GM13977 (cell line): ENCODE measurements around the gene KAZN.

Experiments
- DNase-seq: peaks from one replicate; pipeline ENCODE4 v3.0.0; 2012; ENCODE audit warnings: low spot score
- in situ Hi-C: fragments of 300-500 bp; cut with MboI; formaldehyde crosslinking; loops from one replicate; pipeline ENCODE4 v1.12.0; 2022; ENCODE audit warnings: low sequenced_read_pairs, low pct_unique_long_range_greater_than_20kb, mixed read lengths, inconsistent platforms; ENCODE audit not compliant: unreplicated experiment
- TF ChIP-seq, protein P1 (sequence below): IDR thresholded peaks from 2 replicates; pipeline ENCODE4 v1.5.1; 2012; ENCODE audit warnings: mild to moderate bottlenecking, control low read depth; ENCODE audit not compliant: insufficient read depth; ENCODE audit errors: extremely low read depth, missing control alignments

KAZN gene

GRCh38 chr1:15016001-15016400, 417.5 kb downstream of the KAZN start:
- no peak for DNase-seq
- in situ Hi-C loops = no loop called here
- TF ChIP-seq, protein P1, sequence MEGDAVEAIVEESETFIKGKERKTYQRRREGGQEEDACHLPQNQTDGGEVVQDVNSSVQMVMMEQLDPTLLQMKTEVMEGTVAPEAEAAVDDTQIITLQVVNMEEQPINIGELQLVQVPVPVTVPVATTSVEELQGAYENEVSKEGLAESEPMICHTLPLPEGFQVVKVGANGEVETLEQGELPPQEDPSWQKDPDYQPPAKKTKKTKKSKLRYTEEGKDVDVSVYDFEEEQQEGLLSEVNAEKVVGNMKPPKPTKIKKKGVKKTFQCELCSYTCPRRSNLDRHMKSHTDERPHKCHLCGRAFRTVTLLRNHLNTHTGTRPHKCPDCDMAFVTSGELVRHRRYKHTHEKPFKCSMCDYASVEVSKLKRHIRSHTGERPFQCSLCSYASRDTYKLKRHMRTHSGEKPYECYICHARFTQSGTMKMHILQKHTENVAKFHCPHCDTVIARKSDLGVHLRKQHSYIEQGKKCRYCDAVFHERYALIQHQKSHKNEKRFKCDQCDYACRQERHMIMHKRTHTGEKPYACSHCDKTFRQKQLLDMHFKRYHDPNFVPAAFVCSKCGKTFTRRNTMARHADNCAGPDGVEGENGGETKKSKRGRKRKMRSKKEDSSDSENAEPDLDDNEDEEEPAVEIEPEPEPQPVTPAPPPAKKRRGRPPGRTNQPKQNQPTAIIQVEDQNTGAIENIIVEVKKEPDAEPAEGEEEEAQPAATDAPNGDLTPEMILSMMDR = no peak

GRCh38 chr1:15016526-15016925, 418.0 kb downstream of the KAZN start:
- DNase-seq = no peak

GRCh38 chr1:15017120-15017519, 418.6 kb downstream of the KAZN start:
- TF ChIP-seq, protein P1 = no peak
- in situ Hi-C loops = no loop called here
- DNase-seq = no peak

More at GRCh38 chr1:15016526-15016925, 418.0 kb downstream of the KAZN start:
- TF ChIP-seq, protein P1 = no peak
- in situ Hi-C loops = no loop called here

DNA sequence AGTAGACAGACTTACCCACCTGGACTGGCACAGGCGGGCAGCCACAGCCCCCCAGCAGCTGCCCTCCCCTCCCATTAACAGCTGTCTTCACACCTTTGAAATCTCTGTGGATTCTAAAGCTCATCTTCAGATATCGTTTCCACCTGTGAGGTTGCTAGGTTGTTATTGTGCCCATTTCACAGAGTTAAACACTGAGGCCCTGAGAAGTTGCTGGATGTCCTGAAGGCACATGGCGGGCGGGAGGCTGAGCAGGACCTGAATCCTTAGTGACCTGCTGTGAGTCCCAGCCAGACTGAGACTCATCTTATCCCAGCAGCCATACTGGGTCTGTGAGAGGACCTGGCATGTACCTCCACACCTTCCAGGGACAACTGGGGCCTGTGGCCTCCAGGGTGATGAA, 420.3 kb downstream of the KAZN start:
- in situ Hi-C loops = no loop called here
- TF ChIP-seq, protein P1 = no peak
- no peak for DNase-seq

DNA sequence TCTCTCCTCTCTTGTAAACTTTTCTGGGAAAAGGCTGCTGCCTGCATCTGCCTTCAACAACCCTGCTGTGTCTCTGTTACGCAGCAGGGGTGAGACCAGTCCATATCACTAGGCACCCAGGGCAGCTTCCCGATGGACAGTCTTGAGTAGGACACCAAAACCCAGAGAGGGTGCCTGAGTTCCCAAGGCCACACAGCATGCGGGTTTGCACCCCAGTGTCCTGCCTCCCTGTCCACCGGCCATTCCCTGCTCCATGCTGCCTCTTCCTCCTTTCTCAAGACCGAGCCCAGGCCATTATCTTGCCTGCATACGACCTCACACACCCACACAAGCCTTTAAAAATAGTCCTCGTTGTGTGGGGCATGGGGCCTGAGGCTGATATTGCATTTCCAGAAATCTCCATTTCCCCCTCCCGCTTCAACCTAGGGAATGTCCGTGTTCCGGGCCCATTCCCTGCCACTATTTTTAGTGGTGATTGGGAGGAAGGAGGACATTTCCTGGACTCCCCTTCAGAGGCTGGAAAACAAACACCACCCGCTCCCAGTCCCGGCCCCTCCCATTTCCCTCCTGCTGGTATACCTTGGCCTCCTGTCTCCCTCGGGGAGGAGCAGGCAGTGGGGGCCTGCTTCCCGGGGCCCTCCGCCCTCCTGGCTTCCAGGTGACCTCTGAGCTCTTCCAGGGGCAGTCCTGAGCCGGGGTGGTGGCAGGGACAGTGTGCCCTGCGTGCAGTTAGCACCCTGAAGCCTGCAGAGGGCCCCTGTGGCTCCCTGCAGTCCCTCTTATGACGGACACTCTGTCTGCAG, 422.7 kb downstream of the KAZN start:
- no peak for DNase-seq
- in situ Hi-C loops = no loop called here
- TF ChIP-seq, protein P1 = no peak

DNA sequence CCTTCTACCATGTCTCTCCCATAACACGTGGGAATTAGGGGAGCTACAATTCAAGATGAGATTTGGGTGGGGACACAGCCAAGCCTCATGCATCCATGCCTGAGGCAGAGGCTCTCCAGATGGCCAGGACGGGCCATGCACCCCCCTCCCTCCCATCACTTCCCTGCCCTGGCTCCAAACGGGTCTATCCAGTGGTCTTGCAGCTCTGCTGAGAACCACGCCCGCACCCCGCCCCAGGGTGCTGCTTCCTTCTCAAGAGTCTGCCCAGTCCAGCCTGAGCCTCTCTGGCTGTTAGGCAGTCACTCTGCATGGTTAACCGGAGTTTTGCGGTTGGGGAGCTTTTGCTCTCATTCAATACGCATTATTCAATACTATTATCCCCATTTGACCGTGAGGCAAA, 423.6 kb downstream of the KAZN start:
- in situ Hi-C loops = no loop called here
- TF ChIP-seq, protein P1 = no peak
- no peak for DNase-seq
